Testis (tissue), 2 donors: ENCODE measurements around the gene SHF.

Source experiments
- POLR2A ChIP-seq: fragments of 450-650 bp; IDR thresholded peaks from one replicate; pipeline ENCODE4 v1.6.1; 2017; ENCODE audit warnings: antibody characterized with exemption, mild to moderate bottlenecking, moderate library complexity
- TF ChIP-seq, protein P1 (sequence below), 3 experiments: fragments of 450-650 bp in 2 of 3; fragments of 200-600 bp in 1 of 3; sonication (generic) in 1 of 3; IDR thresholded peaks; one replicate each; pipeline ENCODE4 v1.5.1; 2016 to 2019; ENCODE audit warnings: antibody characterized with exemption in 3 of 3, mild to moderate bottlenecking in 2 of 3, moderate library complexity in 1 of 3

DNA sequence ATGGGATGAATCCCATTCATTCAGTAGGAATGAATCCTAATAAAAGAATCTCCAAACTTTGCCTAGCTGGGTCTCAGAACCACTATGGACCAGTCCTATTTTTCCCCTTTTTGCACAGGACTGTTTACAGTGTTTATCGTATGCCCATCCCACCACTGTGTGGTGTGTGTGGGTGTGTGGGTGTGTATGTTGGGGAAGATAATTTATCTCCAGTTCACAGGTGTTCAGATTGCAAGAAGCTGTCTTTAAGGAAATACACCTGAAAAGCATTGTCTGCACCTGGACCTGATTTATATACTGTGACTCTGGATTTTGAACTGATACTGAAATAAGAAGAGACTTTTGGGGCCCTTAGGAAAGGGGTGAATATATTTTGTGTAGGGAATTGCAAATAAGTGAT is 24.7 kb upstream of the SHF start:
- TF ChIP-seq, protein P1, sequence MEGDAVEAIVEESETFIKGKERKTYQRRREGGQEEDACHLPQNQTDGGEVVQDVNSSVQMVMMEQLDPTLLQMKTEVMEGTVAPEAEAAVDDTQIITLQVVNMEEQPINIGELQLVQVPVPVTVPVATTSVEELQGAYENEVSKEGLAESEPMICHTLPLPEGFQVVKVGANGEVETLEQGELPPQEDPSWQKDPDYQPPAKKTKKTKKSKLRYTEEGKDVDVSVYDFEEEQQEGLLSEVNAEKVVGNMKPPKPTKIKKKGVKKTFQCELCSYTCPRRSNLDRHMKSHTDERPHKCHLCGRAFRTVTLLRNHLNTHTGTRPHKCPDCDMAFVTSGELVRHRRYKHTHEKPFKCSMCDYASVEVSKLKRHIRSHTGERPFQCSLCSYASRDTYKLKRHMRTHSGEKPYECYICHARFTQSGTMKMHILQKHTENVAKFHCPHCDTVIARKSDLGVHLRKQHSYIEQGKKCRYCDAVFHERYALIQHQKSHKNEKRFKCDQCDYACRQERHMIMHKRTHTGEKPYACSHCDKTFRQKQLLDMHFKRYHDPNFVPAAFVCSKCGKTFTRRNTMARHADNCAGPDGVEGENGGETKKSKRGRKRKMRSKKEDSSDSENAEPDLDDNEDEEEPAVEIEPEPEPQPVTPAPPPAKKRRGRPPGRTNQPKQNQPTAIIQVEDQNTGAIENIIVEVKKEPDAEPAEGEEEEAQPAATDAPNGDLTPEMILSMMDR (IDR thresholded peaks at IDR 0.05) = no peak
- no peak for TF ChIP-seq POLR2A
